ENCODE measurements around the gene LNPK. TPM values are rescaled to one million over a fixed set of nuclear protein-coding genes. Genes with fewer than 3 reads are reported as not detected.

LNPK gene
- total and polyA plus RNA-seq, 2 experiments from 2014 or later: 5.4 to 8.1 TPM

- TF ChIP-seq EZH2 (IDR thresholded peaks at IDR 0.05; ENCODE audit: low read depth, unreplicated experiment): no peak
- no peak for TF ChIP-seq STAT1 (IDR thresholded peaks at IDR 0.05; ENCODE audit: unreplicated experiment)
- TF ChIP-seq, protein P1, sequence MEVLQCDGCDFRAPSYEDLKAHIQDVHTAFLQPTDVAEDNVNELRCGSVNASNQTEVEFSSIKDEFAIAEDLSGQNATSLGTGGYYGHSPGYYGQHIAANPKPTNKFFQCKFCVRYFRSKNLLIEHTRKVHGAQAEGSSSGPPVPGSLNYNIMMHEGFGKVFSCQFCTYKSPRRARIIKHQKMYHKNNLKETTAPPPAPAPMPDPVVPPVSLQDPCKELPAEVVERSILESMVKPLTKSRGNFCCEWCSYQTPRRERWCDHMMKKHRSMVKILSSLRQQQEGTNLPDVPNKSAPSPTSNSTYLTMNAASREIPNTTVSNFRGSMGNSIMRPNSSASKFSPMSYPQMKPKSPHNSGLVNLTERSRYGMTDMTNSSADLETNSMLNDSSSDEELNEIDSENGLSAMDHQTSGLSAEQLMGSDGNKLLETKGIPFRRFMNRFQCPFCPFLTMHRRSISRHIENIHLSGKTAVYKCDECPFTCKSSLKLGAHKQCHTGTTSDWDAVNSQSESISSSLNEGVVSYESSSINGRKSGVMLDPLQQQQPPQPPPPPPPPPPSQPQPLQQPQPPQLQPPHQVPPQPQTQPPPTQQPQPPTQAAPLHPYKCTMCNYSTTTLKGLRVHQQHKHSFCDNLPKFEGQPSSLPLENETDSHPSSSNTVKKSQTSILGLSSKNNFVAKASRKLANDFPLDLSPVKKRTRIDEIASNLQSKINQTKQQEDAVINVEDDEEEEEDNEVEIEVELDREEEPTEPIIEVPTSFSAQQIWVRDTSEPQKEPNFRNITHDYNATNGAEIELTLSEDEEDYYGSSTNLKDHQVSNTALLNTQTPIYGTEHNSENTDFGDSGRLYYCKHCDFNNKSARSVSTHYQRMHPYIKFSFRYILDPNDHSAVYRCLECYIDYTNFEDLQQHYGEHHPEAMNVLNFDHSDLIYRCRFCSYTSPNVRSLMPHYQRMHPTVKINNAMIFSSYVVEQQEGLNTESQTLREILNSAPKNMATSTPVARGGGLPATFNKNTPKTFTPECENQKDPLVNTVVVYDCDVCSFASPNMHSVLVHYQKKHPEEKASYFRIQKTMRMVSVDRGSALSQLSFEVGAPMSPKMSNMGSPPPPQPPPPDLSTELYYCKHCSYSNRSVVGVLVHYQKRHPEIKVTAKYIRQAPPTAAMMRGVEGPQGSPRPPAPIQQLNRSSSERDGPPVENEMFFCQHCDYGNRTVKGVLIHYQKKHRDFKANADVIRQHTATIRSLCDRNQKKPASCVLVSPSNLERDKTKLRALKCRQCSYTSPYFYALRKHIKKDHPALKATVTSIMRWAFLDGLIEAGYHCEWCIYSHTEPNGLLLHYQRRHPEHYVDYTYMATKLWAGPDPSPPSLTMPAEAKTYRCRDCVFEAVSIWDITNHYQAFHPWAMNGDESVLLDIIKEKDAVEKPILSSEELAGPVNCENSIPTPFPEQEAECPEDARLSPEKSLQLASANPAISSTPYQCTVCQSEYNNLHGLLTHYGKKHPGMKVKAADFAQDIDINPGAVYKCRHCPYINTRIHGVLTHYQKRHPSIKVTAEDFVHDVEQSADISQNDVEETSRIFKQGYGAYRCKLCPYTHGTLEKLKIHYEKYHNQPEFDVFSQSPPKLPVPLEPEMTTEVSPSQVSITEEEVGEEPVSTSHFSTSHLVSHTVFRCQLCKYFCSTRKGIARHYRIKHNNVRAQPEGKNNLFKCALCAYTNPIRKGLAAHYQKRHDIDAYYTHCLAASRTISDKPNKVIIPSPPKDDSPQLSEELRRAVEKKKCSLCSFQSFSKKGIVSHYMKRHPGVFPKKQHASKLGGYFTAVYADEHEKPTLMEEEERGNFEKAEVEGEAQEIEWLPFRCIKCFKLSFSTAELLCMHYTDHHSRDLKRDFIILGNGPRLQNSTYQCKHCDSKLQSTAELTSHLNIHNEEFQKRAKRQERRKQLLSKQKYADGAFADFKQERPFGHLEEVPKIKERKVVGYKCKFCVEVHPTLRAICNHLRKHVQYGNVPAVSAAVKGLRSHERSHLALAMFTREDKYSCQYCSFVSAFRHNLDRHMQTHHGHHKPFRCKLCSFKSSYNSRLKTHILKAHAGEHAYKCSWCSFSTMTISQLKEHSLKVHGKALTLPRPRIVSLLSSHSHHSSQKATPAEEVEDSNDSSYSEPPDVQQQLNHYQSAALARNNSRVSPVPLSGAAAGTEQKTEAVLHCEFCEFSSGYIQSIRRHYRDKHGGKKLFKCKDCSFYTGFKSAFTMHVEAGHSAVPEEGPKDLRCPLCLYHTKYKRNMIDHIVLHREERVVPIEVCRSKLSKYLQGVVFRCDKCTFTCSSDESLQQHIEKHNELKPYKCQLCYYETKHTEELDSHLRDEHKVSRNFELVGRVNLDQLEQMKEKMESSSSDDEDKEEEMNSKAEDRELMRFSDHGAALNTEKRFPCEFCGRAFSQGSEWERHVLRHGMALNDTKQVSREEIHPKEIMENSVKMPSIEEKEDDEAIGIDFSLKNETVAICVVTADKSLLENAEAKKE (CRISPR knock-in tag; IDR thresholded peaks at IDR 0.05): no peak
- no peak for TF ChIP-seq NANOG (IDR thresholded peaks at IDR 0.05; ENCODE audit: borderline replicate concordance)
- TF ChIP-seq, protein P2, sequence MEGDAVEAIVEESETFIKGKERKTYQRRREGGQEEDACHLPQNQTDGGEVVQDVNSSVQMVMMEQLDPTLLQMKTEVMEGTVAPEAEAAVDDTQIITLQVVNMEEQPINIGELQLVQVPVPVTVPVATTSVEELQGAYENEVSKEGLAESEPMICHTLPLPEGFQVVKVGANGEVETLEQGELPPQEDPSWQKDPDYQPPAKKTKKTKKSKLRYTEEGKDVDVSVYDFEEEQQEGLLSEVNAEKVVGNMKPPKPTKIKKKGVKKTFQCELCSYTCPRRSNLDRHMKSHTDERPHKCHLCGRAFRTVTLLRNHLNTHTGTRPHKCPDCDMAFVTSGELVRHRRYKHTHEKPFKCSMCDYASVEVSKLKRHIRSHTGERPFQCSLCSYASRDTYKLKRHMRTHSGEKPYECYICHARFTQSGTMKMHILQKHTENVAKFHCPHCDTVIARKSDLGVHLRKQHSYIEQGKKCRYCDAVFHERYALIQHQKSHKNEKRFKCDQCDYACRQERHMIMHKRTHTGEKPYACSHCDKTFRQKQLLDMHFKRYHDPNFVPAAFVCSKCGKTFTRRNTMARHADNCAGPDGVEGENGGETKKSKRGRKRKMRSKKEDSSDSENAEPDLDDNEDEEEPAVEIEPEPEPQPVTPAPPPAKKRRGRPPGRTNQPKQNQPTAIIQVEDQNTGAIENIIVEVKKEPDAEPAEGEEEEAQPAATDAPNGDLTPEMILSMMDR (conservative IDR thresholded peaks at IDR 0.05; ENCODE audit: low read depth in 2 of 2): no peak
- no peak for TF ChIP-seq ETS1 (IDR thresholded peaks at IDR 0.05)
- no peaks in the 10 kb centered on the region for H3K27me3 ChIP-seq (ENCODE audit: insufficient read depth)
- no peak overlapping the region for H2AFZ ChIP-seq
- H4K20me1 ChIP-seq (replicated peaks; ENCODE audit: insufficient read depth): no peaks in the 10 kb centered on the region
- no peaks in the 10 kb centered on the region for H3K9me2 ChIP-seq (ENCODE audit: insufficient read depth)
- DNase-seq (ENCODE audit: low spot score) (no peak), ATAC-seq (no peak)
- Mint-ChIP-seq H3K27me3 (ENCODE audit: insufficient read depth, low read depth, poor library complexity) (no peaks in the 10 kb centered on the region), H3K4me3 (no peak overlapping the region), H3K9me3 (no peaks in the 10 kb centered on the region), H3K4me1 (no peaks in the 10 kb centered on the region), H3K36me3 (ENCODE audit: low read depth) (no peaks in the 10 kb centered on the region), H3K27ac (no peak overlapping the region)
- H3K36me3 ChIP-seq (ENCODE audit: insufficient read depth): no peaks in the 10 kb centered on the region
- no peaks in the 10 kb centered on the region for H3K79me2 ChIP-seq (replicated peaks; ENCODE audit: insufficient read depth)
- no peaks in the 10 kb centered on the region for H3K4me1 ChIP-seq (ENCODE audit: insufficient read depth)
- H3K27ac ChIP-seq (ENCODE audit: low read depth): no peak overlapping the region
- H3K4me2 ChIP-seq: no peak overlapping the region
- no peak overlapping the region for H3K4me3 ChIP-seq
- H3F3A ChIP-seq (replicated peaks; ENCODE audit: low read depth): no peaks in the 10 kb centered on the region
Measured at GRCh38 chr2:176020400-176020799, 18.3 kb upstream of the LNPK start.
